Stimulated activated CD4-positive, alpha-beta T cell treated with anti-CD3 and anti-CD28 coated beads, Interleukin-1b, Interleukin-23, amount 100 ng/mL, for 48 hours (primary cell): ENCODE data around the gene LARP1B.
A peak's percentile ranks its signal among the peaks of the same experiment; 100 is the strongest.
"Not testable (repeated sequence)": the region's sequence is repeated elsewhere in the genome, so short reads cannot be mapped to it uniquely, and the experiment has no call there.

ENCODE experiments used
- DNase-seq: peaks from one replicate; pipeline ENCODE4 v3.0.0-alpha.2; 2020

LARP1B gene

GRCh38 chr4:128141866-128142265 lies 80.8 kb downstream of the LARP1B start:
- no peak for DNase-seq

GRCh38 chr4:128145727-128146126 lies 84.6 kb downstream of the LARP1B start:
- DNase-seq = no peak

- DNase-seq = no peak
Measured at GRCh38 chr4:128153800-128154199, 92.7 kb downstream of the LARP1B start.

GRCh38 chr4:128155231-128155855 lies 94.2 kb downstream of the LARP1B start:
- DNase-seq = no peak

- DNase-seq = no peak
Measured at GRCh38 chr4:128155874-128156456, 94.9 kb downstream of the LARP1B start.

GRCh38 chr4:128156472-128156871 lies 95.4 kb downstream of the LARP1B start:
- not testable (repeated sequence) for DNase-seq

GRCh38 chr4:128158894-128159293 lies 97.8 kb downstream of the LARP1B start:
- no peak for DNase-seq

GRCh38 chr4:128159967-128160366 lies 98.9 kb downstream of the LARP1B start:
- DNase-seq = no peak

GRCh38 chr4:128161138-128161537 lies 100.0 kb downstream of the LARP1B start:
- no peak for DNase-seq

GRCh38 chr4:128162434-128162833 lies 101.3 kb downstream of the LARP1B start:
- DNase-seq = no peak

GRCh38 chr4:128163177-128164117 lies 102.3 kb downstream of the LARP1B start:
- no peak for DNase-seq

GRCh38 chr4:128166982-128167381 lies 105.9 kb downstream of the LARP1B start:
- DNase-seq = no peak

GRCh38 chr4:128168701-128169100 lies 107.6 kb downstream of the LARP1B start:
- DNase-seq = no peak

GRCh38 chr4:128169245-128169644 lies 108.1 kb downstream of the LARP1B start:
- no peak for DNase-seq

GRCh38 chr4:128176643-128177042 lies 115.5 kb downstream of the LARP1B start:
- no peak for DNase-seq

- no peak for DNase-seq
Measured at GRCh38 chr4:128177498-128177897, 116.4 kb downstream of the LARP1B start.

GRCh38 chr4:128186623-128187022 lies 125.5 kb downstream of the LARP1B start:
- DNase-seq = no peak

GRCh38 chr4:128191115-128191781 lies 130.1 kb downstream of the LARP1B start:
- peak; percentile 73 for DNase-seq

- DNase-seq = no peak
Measured at GRCh38 chr4:128220286-128221235, 159.4 kb downstream of the LARP1B start.

GRCh38 chr4:128221586-128221985 lies 160.5 kb downstream of the LARP1B start:
- DNase-seq = no peak

GRCh38 chr4:128225148-128225547 lies 164.0 kb downstream of the LARP1B start:
- DNase-seq = no peak

GRCh38 chr4:128227991-128228571 lies 167.0 kb downstream of the LARP1B start:
- DNase-seq = no peak
